Measurements from ENCODE around the gene TASP1.
"Not testable (repeated sequence)": the region's sequence is repeated elsewhere in the genome, so short reads cannot be mapped to it uniquely, and the experiment has no call there.

The TASP1 gene

DNA sequence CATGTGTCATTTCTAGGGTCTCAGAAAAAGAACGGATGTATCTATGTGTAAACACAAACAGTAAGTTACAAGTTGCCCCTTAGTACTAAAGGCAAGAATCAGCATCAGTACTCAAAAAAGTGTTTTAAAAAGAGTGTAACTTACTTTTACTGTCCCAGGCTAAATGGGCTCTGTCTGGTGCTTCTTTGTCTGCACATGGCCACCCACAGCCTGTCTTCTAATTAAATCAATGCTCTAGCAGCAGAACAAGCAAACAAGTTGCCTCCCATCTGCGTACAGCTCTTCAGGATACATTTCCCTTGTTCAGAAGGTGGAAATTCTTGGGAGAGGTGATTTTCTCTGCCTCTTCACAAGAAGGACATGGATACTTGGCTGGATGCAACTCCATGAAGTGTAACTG, 22.0 kb downstream of the TASP1 start:
- H3K4me3 ChIP-seq (ENCODE audit: low read depth, low read length); H3K27ac ChIP-seq (ENCODE audit: low read depth, low read length); H3K9ac ChIP-seq (ENCODE audit: low read length); H3K27me3 ChIP-seq (ENCODE audit: control insufficient read depth, insufficient read depth, low read length); H3K4me1 ChIP-seq (ENCODE audit: control insufficient read depth, insufficient read depth, low read length); H3K36me3 ChIP-seq (ENCODE audit: control insufficient read depth, insufficient read depth, low read length); H3K9me3 ChIP-seq (ENCODE audit: control insufficient read depth, insufficient read depth, low read depth, low read length): not testable (repeated sequence)

DNA sequence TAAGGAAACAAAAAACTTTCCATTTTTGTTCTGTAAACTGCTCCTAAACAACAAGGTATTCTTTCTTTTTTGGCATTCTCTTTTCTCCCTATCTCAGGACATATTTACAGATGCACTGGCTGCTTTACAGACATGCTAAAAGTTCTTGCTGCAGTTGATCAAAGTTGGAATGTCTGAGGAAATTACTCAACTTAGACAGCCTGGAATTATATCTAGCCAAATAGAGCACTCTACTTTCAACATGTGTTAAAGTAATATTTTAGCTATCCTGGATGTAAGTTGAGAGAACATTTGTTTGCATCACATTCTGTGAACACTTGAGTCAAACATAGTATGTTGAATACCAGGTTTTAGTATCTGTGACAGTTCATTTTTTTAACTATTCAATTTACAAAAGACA, 24.8 kb downstream of the TASP1 start:
- Histone ChIP-seq H3K27ac (ENCODE audit: low read depth, low read length) (no peak overlapping the region), H3K9ac (ENCODE audit: low read length) (no peak overlapping the region), H3K9me3 (ENCODE audit: control insufficient read depth, insufficient read depth, low read depth, low read length) (no peaks in the 10 kb centered on the region), H3K27me3 (ENCODE audit: control insufficient read depth, insufficient read depth, low read length) (no peaks in the 10 kb centered on the region), H3K4me3 (ENCODE audit: low read depth, low read length) (no peak overlapping the region), H3K4me1 (ENCODE audit: control insufficient read depth, insufficient read depth, low read length) (no peaks in the 10 kb centered on the region), H3K36me3 (ENCODE audit: control insufficient read depth, insufficient read depth, low read length) (no peaks in the 10 kb centered on the region)

DNA sequence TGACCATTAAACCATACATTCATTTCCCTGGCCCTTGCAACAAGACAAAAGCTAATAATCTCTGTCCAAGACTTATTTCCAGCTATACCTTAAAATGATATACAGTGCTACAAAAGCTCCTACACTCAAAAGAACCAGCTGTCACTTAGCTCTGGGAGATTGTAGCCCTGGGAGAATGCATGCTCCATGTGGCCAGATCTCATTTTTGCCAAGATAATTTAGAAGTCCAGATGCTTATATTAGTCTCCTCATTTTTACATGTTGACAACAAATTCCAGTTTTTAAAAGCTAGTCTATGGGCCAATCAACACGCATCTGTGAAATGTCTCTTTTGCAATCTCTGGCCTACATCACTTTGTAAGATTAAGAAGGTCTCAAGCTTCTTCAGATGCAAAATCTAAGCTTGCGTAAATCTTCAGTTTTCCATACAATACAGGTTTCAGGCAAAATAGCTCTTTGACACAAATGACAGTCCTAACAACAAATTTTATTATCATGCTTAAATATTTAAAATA, 27.1 kb downstream of the TASP1 start:
- Histone ChIP-seq H3K27me3 (ENCODE audit: control insufficient read depth, insufficient read depth, low read length) (no peaks in the 10 kb centered on the region), H3K9me3 (ENCODE audit: control insufficient read depth, insufficient read depth, low read depth, low read length) (no peaks in the 10 kb centered on the region), H3K36me3 (ENCODE audit: control insufficient read depth, insufficient read depth, low read length) (no peaks in the 10 kb centered on the region), H3K4me1 (ENCODE audit: control insufficient read depth, insufficient read depth, low read length) (no peaks in the 10 kb centered on the region), H3K27ac (ENCODE audit: low read depth, low read length) (no peak overlapping the region), H3K4me3 (ENCODE audit: low read depth, low read length) (no peak overlapping the region), H3K9ac (ENCODE audit: low read length) (no peak overlapping the region)

DNA sequence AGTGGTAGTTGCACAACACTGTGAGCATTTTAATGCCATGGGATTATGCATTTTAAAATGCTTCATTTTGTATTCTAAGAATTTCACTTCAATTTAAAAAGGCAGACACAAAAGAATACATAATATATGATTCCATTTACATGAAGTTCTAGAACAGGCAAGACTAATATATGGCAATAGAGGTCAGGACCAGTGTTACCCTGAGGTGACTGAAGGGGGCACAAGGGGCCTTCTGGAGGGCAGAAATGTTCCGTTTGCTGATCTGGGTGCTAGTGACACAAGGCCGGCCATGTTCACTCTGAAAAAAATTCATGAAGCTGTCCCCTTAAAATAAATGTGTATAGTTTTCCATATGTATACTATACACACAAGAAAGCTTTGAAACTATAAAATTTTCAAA, 28.5 kb downstream of the TASP1 start:
- no peaks in the 10 kb centered on the region for H3K36me3 ChIP-seq (ENCODE audit: control insufficient read depth, insufficient read depth, low read length)
- no peaks in the 10 kb centered on the region for H3K9me3 ChIP-seq (ENCODE audit: control insufficient read depth, insufficient read depth, low read depth, low read length)
- no peaks in the 10 kb centered on the region for H3K27me3 ChIP-seq (ENCODE audit: control insufficient read depth, insufficient read depth, low read length)
- no peak overlapping the region for H3K4me3 ChIP-seq (ENCODE audit: low read depth, low read length)
- H3K4me1 ChIP-seq (ENCODE audit: control insufficient read depth, insufficient read depth, low read length), result no peaks in the 10 kb centered on the region
- H3K27ac ChIP-seq (ENCODE audit: low read depth, low read length), result no peak overlapping the region
- no peak overlapping the region for H3K9ac ChIP-seq (ENCODE audit: low read length)

DNA sequence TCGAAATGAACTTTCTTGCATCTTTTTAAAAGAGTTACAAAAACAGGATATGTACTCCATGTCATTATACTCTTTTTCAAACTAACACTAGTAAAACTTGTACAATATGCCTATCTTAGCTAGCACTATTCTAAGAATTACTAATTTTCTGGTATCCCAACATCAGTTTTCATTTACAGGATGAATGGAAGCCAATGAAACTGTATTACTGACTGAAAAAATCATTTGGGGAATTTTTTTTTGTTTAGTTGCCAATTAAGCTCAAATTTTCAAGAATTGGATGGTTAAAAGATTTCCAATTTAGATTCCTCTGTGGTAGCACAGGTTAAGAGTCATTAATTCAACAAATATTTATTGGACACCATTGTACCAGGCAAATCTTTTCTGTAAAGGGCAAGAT, 30.7 kb downstream of the TASP1 start:
- no peaks in the 10 kb centered on the region for H3K27me3 ChIP-seq (ENCODE audit: control insufficient read depth, insufficient read depth, low read length)
- H3K36me3 ChIP-seq (ENCODE audit: control insufficient read depth, insufficient read depth, low read length), result no peaks in the 10 kb centered on the region
- H3K9me3 ChIP-seq (ENCODE audit: control insufficient read depth, insufficient read depth, low read depth, low read length), result no peaks in the 10 kb centered on the region
- no peaks in the 10 kb centered on the region for H3K4me1 ChIP-seq (ENCODE audit: control insufficient read depth, insufficient read depth, low read length)
- H3K9ac ChIP-seq (ENCODE audit: low read length), result no peak overlapping the region
- no peak overlapping the region for H3K27ac ChIP-seq (ENCODE audit: low read depth, low read length)
- no peak overlapping the region for H3K4me3 ChIP-seq (ENCODE audit: low read depth, low read length)

DNA sequence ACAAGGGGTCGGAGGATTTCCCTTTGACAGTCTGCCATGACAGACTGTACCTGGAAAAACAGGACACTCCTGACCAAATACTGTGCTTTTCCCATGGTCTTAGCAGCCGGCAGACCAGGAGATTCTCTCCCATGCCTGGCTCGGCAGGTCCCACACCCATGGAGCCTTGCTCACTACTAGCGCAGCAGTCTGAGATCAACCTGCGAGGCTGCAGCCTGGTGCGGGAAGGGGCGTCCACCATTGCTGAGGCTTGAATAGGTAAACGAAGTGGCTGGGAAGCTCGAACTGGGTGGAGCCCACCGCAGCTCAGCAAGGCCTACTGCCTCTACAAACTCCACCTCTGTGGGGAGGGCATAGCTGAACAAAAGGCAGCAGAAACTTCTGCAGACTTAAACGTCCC, 45.3 kb downstream of the TASP1 start:
- not testable (repeated sequence) for H3K4me1 ChIP-seq (ENCODE audit: control insufficient read depth, insufficient read depth, low read length); H3K4me3 ChIP-seq (ENCODE audit: low read depth, low read length); H3K36me3 ChIP-seq (ENCODE audit: control insufficient read depth, insufficient read depth, low read length); H3K9me3 ChIP-seq (ENCODE audit: control insufficient read depth, insufficient read depth, low read depth, low read length); H3K27ac ChIP-seq (ENCODE audit: low read depth, low read length); H3K27me3 ChIP-seq (ENCODE audit: control insufficient read depth, insufficient read depth, low read length); H3K9ac ChIP-seq (ENCODE audit: low read length)

DNA sequence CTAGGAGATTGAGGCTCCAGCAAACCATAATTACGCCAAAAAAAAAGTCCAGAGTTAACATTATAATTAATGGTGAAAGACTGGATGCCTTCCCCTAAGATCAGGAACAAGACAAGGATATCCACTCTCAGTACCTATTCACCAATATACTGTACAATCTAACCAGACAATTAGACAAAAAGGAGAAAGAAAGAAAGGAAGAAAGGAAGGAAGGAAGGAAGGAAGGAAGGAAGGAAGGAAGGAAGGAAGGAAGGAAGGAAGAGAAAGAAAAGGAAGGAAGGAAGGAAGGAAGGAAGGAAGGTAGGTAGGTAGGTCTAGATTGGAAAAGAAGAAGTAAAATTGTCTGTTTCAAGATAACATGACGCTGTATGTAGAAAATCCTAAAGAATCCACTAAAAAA, 50.7 kb downstream of the TASP1 start:
- Histone ChIP-seq H3K27me3 (ENCODE audit: control insufficient read depth, insufficient read depth, low read length) (no peaks in the 10 kb centered on the region), H3K4me3 (ENCODE audit: low read depth, low read length) (no peak overlapping the region), H3K9me3 (ENCODE audit: control insufficient read depth, insufficient read depth, low read depth, low read length) (peaks cover 16% of the 10 kb centered on the region), H3K27ac (ENCODE audit: low read depth, low read length) (no peak overlapping the region), H3K4me1 (ENCODE audit: control insufficient read depth, insufficient read depth, low read length) (no peaks in the 10 kb centered on the region), H3K36me3 (ENCODE audit: control insufficient read depth, insufficient read depth, low read length) (peaks cover 11% of the 10 kb centered on the region), H3K9ac (ENCODE audit: low read length) (no peak overlapping the region)

DNA sequence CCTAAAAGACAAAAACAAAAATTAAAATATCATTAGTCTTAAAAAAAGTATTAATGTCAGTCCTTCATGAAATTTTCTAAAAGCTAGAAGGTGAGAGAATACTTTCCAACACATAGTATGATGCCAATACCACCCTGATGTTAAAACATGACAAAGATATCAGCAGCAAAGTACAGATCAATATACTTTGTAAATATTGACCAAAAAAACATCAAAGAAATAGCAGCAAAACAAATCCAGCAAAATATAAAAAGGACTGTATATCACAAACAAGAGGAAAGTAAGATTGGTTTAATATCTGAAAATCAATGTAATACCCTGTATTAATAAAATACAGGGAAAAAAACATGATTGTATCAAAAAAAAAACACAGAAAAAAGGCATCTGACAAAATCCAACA, 51.4 kb downstream of the TASP1 start:
- Histone ChIP-seq H3K36me3 (ENCODE audit: control insufficient read depth, insufficient read depth, low read length) (peaks cover 12% of the 10 kb centered on the region), H3K9me3 (ENCODE audit: control insufficient read depth, insufficient read depth, low read depth, low read length) (peaks cover 22% of the 10 kb centered on the region), H3K27me3 (ENCODE audit: control insufficient read depth, insufficient read depth, low read length) (no peaks in the 10 kb centered on the region), H3K9ac (ENCODE audit: low read length) (no peak overlapping the region), H3K4me1 (ENCODE audit: control insufficient read depth, insufficient read depth, low read length) (no peaks in the 10 kb centered on the region), H3K27ac (ENCODE audit: low read depth, low read length) (no peak overlapping the region), H3K4me3 (ENCODE audit: low read depth, low read length) (no peak overlapping the region)

DNA sequence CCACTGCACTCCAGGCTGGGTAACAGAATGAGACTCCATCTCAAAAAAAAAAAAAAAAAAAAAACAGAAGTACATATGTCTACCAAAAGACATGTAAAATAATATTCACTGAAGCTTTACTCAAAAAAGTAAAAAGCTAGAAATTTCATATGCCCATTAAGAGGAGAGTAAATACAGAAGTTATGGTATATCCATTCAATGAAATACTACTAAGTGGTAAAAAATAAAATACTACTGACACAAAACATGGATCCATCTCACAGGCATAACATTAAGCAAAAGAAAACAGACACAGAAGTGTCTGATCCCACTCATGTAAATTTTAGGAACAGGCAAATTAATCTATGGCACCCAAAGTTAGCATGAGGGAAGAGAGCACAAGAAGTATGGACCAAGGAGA, 52.6 kb downstream of the TASP1 start:
- H3K27ac ChIP-seq (ENCODE audit: low read depth, low read length), result no peak overlapping the region
- H3K9me3 ChIP-seq (ENCODE audit: control insufficient read depth, insufficient read depth, low read depth, low read length), result peaks cover 22% of the 10 kb centered on the region
- no peaks in the 10 kb centered on the region for H3K27me3 ChIP-seq (ENCODE audit: control insufficient read depth, insufficient read depth, low read length)
- no peak overlapping the region for H3K9ac ChIP-seq (ENCODE audit: low read length)
- no peaks in the 10 kb centered on the region for H3K4me1 ChIP-seq (ENCODE audit: control insufficient read depth, insufficient read depth, low read length)
- peaks cover 12% of the 10 kb centered on the region for H3K36me3 ChIP-seq (ENCODE audit: control insufficient read depth, insufficient read depth, low read length)
- H3K4me3 ChIP-seq (ENCODE audit: low read depth, low read length), result no peak overlapping the region

DNA sequence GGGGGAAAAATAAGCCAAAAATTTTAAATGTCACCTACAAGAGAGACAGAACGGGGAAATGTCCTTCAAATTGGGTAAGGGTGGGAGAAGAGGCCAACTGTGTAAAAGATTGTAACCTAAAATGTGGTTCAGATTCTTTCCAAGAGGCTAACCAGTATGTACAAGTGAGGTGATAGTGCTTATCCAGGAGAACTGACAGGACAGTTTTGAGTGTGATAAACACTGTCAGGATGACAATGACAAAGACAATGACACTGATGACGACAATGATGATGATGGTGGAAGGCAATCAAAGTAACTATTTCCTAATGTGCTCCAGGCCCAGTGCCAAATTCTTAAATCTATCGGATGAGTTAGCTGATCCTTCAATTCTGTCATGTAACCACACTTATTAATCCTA, 57.3 kb downstream of the TASP1 start:
- no peaks in the 10 kb centered on the region for H3K27me3 ChIP-seq (ENCODE audit: control insufficient read depth, insufficient read depth, low read length)
- no peak overlapping the region for H3K4me3 ChIP-seq (ENCODE audit: low read depth, low read length)
- peaks cover 10% of the 10 kb centered on the region for H3K36me3 ChIP-seq (ENCODE audit: control insufficient read depth, insufficient read depth, low read length)
- no peaks in the 10 kb centered on the region for H3K4me1 ChIP-seq (ENCODE audit: control insufficient read depth, insufficient read depth, low read length)
- no peak overlapping the region for H3K9ac ChIP-seq (ENCODE audit: low read length)
- H3K27ac ChIP-seq (ENCODE audit: low read depth, low read length), result no peak overlapping the region
- H3K9me3 ChIP-seq (ENCODE audit: control insufficient read depth, insufficient read depth, low read depth, low read length), result peaks cover 19% of the 10 kb centered on the region

DNA sequence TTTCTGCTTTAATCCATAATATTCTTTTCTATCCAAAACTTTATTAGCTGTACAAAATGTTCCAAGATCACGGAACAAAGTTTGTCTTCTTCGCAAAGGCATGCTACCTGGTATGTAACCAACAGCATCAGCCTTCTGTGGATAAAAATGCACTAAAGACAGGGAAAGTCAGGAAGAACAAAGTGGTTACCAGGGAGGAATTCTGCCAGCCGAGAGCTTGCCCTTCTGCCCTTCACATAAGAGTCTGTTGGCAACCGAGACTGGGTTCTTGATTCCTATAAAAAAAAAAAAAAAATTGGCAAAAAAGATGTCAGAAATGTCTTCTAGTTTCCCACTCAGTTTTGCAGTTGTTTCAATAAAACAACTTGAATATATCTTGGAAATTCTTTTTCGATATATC, 58.0 kb downstream of the TASP1 start:
- no peak overlapping the region for H3K4me3 ChIP-seq (ENCODE audit: low read depth, low read length)
- H3K27me3 ChIP-seq (ENCODE audit: control insufficient read depth, insufficient read depth, low read length), result no peaks in the 10 kb centered on the region
- H3K9me3 ChIP-seq (ENCODE audit: control insufficient read depth, insufficient read depth, low read depth, low read length), result peaks cover 14% of the 10 kb centered on the region; the same call in 1 of the 2 replicates
- no peak overlapping the region for H3K9ac ChIP-seq (ENCODE audit: low read length)
- peaks cover 7% of the 10 kb centered on the region for H3K36me3 ChIP-seq (ENCODE audit: control insufficient read depth, insufficient read depth, low read length)
- no peaks in the 10 kb centered on the region for H3K4me1 ChIP-seq (ENCODE audit: control insufficient read depth, insufficient read depth, low read length)
- no peak overlapping the region for H3K27ac ChIP-seq (ENCODE audit: low read depth, low read length)

DNA sequence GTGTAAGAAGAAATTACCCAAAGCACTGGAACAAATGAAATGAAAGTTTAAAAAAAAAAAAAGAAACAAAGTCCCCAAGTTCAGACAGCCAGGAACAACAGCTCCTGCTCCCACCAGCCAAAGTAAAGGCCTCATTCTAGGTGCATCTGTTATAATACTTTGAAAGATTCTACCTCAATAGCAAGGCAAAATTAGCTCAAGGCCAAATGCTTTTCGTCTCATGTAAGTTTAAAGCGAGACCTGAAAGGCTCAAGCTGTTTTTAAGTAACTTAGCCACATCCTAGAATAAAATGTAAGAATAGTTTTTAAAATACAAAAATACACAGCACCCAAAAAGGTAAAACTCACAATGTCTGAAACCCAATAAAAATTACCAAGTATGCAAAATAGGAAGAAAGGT, 64.7 kb downstream of the TASP1 start:
- no peak overlapping the region for H3K9ac ChIP-seq (ENCODE audit: low read length)
- H3K4me1 ChIP-seq (ENCODE audit: control insufficient read depth, insufficient read depth, low read length), result peaks cover 9% of the 10 kb centered on the region; the same call in 1 of the 2 replicates
- H3K4me3 ChIP-seq (ENCODE audit: low read depth, low read length), result no peak overlapping the region
- H3K27ac ChIP-seq (ENCODE audit: low read depth, low read length), result no peak overlapping the region
- H3K36me3 ChIP-seq (ENCODE audit: control insufficient read depth, insufficient read depth, low read length), result no peaks in the 10 kb centered on the region
- H3K27me3 ChIP-seq (ENCODE audit: control insufficient read depth, insufficient read depth, low read length), result no peaks in the 10 kb centered on the region
- peaks cover 8% of the 10 kb centered on the region; the same call in 1 of the 2 replicates for H3K9me3 ChIP-seq (ENCODE audit: control insufficient read depth, insufficient read depth, low read depth, low read length)

All from HUES6 (cell line).